Fibroblast of pulmonary artery (primary cell): ENCODE results near the gene LRRC25.

Experiments
- DNase-seq: peaks from one replicate; pipeline ENCODE4 v3.0.0-alpha.2; 2010; ENCODE audit warnings: low read depth
- H3K4me3 ChIP-seq: replicated peaks from 2 replicates; pipeline ENCODE4 v1.5.1; 2011; ENCODE audit warnings: low read depth, mild to moderate bottlenecking, control low read depth, low read length, moderate library complexity
- CTCF ChIP-seq: IDR thresholded peaks from 2 replicates; pipeline ENCODE4 v1.5.1; 2011; ENCODE audit warnings: mild to moderate bottlenecking, control low read depth, low read length, inconsistent platforms; ENCODE audit errors: missing control alignments

LRRC25 gene

GRCh38 chr19:18430417-18431144, 33.2 kb upstream of the LRRC25 start:
- H3K4me3 ChIP-seq, result no peak overlapping the region
- DNase-seq, result no peak
- TF ChIP-seq CTCF, result no peak

DNA sequence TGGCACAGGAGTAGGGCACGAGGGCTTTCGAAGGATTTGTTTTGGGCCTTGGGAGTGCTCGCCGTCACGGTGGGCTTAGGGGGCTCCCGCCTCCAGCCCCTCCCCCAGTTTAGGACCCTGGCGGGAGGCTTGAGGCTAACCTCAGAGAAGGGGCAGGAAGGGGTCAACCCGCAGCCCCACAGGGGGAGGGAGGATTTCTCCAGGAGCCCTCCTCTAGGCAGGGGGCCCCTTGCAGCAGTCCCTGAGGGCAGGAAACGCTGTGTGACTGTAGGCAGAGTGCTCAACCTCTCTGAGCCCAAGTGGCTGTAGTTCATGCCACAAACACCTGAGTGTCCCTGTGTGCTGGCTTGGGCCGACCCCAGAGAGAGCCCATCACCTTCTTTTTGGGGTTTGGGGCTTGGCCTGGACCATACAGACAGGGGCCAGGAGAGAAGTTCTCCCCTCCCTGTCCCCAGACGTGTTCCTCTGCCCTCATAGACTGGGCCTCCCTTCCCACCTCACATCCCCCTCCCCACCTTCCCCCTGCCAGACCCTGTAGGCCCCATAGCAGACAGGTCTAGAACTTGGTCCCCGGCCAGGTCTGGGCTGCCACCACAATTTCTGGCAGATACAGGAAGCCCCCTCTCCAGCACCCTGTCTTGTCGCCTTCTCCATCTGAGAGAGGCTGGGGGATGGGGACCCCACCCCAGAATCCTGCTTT, 32.4 kb upstream of the LRRC25 start:
- DNase-seq, result no peak
- no peak overlapping the region for H3K4me3 ChIP-seq
- TF ChIP-seq CTCF, result no peak

DNA sequence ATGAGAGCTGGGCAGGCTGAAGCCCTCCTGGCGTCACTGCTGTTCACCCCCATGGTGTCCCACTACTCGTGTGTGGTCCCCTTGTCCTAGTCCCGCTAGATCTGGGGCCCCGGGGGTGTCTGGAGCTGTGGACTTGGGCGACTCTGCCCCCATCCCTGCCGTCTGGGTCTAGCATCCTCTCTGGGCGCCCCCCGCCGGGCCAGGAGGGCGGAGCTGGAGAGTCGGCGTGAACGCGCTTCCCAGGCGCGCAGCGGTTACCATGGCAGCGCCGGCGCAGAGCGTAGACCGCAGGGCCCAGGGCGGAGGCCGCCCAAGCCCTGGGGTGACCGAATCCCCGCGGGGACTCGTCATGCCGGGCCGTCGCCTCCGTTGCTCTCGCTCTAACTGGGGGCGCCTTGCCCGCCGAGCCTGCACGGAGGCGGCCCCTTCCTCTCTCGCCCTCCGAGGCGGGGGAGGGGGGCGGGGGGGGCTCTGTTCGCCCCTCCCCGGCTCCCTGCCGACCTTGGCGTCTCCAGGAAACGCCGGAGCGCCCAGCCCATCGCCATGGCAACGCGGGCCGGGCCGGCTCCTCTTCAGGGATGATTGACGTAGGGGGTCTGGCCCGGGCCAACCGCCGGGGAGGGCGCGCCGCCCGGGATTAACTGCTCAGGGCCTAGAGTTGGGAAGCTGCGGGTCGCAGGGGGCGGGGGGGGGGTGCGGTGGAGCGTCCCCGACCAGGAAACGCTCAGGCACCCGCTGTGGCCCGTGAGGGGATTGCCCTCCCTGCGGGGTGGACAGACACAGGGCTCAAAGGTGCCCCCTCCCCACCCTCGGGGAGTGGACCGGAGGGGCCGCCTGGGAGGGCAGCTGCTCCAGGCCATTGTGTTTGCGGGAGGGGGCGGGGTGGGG, 31.6 kb upstream of the LRRC25 start:
- TF ChIP-seq CTCF, result no peak
- H3K4me3 ChIP-seq, result peak overlapping the region; percentile 7
- peak; percentile 71 for DNase-seq

GRCh38 chr19:18428173-18428786, 30.9 kb upstream of the LRRC25 start:
- H3K4me3 ChIP-seq, result no peak overlapping the region
- no peak for TF ChIP-seq CTCF
- DNase-seq, result no peak

DNA sequence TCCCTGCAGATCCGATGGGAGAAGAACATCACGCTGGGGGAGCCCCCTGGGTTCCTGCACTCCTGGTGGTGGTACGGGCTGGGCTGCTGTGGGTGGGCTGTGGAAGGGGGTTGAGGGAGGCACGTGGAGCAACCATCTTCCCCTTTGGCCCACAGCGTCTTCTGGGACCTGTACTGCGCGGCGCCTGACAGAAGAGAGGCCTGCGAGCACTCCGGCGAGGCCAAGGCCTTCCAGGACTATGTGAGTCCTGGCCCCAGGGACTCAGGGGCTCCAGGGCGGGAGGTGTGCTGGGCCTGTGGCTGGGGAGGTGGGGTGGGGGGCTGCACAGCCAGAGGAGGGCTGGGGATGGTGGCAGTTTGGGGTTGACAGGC, 30.3 kb upstream of the LRRC25 start:
- H3K4me3 ChIP-seq, result no peak overlapping the region
- no peak for DNase-seq
- no peak for TF ChIP-seq CTCF

DNA sequence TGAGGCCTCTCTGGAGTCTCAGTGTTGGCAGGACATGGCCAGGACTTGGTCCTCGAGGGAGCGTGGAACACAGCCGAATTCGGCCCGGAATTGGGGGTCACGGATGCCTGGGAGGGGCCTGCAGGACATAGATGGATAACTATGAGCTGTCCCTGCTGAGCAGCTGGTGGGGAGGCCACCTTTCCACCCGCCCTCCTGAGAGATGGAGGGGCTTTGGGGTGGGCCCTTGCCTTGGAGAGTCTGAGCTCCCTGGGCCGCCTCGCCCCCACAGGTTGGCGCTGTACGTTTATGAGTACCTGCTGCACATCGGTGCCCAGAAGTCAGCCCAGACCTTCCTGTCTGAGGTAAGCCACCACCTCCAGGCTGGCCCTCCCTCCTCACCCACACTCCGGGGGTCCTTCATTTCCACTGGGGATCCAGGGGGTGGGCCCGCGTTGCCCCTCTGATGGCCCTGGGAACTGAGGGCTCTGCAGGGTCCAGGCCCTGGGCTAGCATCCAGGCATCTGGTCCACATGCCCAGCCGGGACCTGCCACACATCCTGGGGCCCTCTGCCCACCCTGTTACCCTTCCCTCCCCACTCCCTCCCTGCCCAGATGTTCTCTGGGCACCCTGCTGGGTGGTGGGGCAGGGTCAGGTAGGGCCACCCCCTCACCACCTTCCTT, 29.8 kb upstream of the LRRC25 start:
- TF ChIP-seq CTCF, result no peak
- H3K4me3 ChIP-seq, result no peak overlapping the region
- DNase-seq, result no peak
